ENCODE results near the gene EVX2.

EVX2 gene

DNA sequence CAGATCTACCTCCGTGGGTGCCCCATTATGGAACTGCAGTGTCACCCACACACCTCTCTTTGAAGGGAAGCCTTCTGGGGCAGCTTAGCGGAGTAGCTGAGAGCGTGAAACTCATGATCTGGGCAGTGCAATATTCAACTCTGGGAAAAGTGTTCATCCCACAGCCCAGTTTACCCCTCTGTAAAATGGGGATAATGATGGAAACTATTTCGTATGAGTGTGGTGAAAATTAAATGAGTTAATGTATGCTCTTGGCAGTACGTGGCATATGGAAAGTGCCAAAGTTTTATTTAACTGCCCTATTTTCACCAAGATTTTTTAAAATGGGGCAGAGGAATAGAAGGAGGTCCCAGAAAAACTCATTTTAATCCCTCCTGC, 11.5 kb downstream of the EVX2 start:
- DNase-seq (ENCODE audit: low read depth): no peak
- TF ChIP-seq, protein P1, sequence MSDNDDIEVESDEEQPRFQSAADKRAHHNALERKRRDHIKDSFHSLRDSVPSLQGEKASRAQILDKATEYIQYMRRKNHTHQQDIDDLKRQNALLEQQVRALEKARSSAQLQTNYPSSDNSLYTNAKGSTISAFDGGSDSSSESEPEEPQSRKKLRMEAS (IDR thresholded peaks at IDR 0.05; ENCODE audit: low read depth, low read length): no peak
- no peak for TF ChIP-seq CTCF (IDR thresholded peaks at IDR 0.05; ENCODE audit: low read depth, low read length)
- no peak for TF ChIP-seq POLR2A (IDR thresholded peaks at IDR 0.05; ENCODE audit: extremely low read depth, insufficient read length)
- TF ChIP-seq MYC (IDR thresholded peaks at IDR 0.05; ENCODE audit: low read depth, low read length): no peak
- H3K4me3 ChIP-seq (ENCODE audit: low read depth, low read length): no peak overlapping the region

DNA sequence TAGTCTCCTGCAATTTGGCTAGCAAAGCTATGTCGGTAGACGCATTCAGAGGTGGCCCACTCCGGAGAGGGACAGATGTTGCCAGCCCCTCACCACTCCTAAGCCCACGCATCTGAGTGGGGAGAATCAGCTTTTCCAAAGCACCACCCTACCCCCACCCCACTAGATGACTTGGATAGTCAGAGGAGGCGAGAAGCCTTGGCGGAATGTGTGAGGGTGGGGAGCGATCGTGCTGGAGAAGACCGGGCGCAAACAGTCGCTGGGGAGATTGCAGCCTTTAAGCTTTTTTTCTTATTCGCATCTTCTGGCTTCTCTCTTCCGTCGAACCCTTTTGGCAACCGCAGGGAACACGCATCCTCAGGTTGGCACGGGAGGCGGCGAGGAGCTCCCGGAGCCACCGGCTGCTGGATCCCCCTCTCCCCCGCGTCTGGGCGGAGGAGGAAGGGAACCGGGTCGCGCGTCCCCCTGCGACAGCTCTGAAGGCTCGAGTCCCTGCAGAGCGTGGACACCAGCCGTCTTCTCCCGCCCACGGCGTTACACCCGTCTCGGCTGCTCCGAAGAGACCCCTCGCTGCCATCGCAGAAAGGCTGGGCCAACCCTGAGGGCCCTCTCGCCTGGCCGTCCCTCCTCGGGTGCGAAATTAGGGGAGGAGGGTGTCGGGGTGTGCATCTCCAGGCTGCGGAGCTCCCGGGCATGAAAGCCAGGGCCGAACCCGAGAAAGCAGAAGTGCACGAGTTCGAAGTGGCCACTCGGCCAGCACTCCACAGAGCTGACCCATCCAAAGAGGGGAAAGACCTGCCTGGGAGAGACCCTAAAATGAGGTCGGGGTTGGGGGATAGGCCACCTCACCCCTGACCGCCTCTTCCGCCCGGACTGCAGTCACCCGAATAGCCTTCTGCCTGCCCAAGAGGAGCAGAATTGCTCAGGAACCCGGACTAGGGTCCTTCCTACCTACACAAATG, 12.2 kb downstream of the EVX2 start:
- TF ChIP-seq, protein P1 (IDR thresholded peaks at IDR 0.05; ENCODE audit: low read depth, low read length): no peak
- no peak for TF ChIP-seq POLR2A (IDR thresholded peaks at IDR 0.05; ENCODE audit: extremely low read depth, insufficient read length)
- TF ChIP-seq MYC (IDR thresholded peaks at IDR 0.05; ENCODE audit: low read depth, low read length): no peak
- TF ChIP-seq CTCF (IDR thresholded peaks at IDR 0.05; ENCODE audit: low read depth, low read length): no peak
- no peak for DNase-seq (ENCODE audit: low read depth)
- H3K4me3 ChIP-seq (ENCODE audit: low read depth, low read length): no peak overlapping the region

DNA sequence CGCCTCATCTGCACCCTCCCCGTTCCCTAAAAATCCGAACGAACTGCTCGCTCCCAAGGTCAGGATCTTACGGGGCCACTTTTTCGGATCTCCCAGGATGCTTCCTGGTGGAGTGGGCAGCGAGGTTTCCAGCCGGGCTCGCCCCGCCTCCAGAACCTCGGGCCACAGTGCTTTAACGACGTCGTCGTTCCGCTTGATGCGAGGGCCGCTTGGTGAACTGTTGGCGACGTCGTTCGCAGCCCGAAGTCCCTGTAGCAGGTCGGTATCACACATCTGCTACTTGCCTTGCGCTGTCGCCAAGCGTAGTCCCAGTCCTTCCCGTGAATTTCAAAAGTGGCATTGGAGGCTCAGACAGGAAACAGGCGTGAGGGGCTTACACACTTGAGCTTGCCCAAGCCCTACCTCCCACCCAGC, 15.3 kb downstream of the EVX2 start:
- TF ChIP-seq MYC (IDR thresholded peaks at IDR 0.05; ENCODE audit: low read depth, low read length) (no peak), CTCF (IDR thresholded peaks at IDR 0.05; ENCODE audit: low read depth, low read length) (no peak), POLR2A (IDR thresholded peaks at IDR 0.05; ENCODE audit: extremely low read depth, insufficient read length) (no peak)
- TF ChIP-seq, protein P1 (IDR thresholded peaks at IDR 0.05; ENCODE audit: low read depth, low read length): no peak
- no peak overlapping the region for H3K4me3 ChIP-seq (ENCODE audit: low read depth, low read length)
- no peak for DNase-seq (ENCODE audit: low read depth)

- H3K4me3 ChIP-seq (ENCODE audit: low read depth, low read length): no peak overlapping the region
- DNase-seq (ENCODE audit: low read depth): no peak
- no peak for TF ChIP-seq POLR2A (IDR thresholded peaks at IDR 0.05; ENCODE audit: extremely low read depth, insufficient read length)
- TF ChIP-seq, protein P1 (IDR thresholded peaks at IDR 0.05; ENCODE audit: low read depth, low read length): no peak
- TF ChIP-seq CTCF (IDR thresholded peaks at IDR 0.05; ENCODE audit: low read depth, low read length): no peak
- TF ChIP-seq MYC (IDR thresholded peaks at IDR 0.05; ENCODE audit: low read depth, low read length): no peak
These were observed 16.0 kb downstream of the EVX2 start for GRCh38 chr2:176067589-176068418.

- no peak overlapping the region for H3K4me3 ChIP-seq (ENCODE audit: low read depth, low read length)
- no peak for TF ChIP-seq POLR2A (IDR thresholded peaks at IDR 0.05; ENCODE audit: extremely low read depth, insufficient read length)
- no peak for TF ChIP-seq CTCF (IDR thresholded peaks at IDR 0.05; ENCODE audit: low read depth, low read length)
- TF ChIP-seq, protein P1 (IDR thresholded peaks at IDR 0.05; ENCODE audit: low read depth, low read length): no peak
- no peak for TF ChIP-seq MYC (IDR thresholded peaks at IDR 0.05; ENCODE audit: low read depth, low read length)
- DNase-seq (ENCODE audit: low read depth): no peak
These were observed 16.8 kb downstream of the EVX2 start for GRCh38 chr2:176066645-176067588.
